ENCODE data around the gene GPR50. TPM values are rescaled to one million over a fixed set of nuclear protein-coding genes. Genes with fewer than 3 reads are reported as not detected.

The GPR50 gene
- total RNA-seq, 1 donor from 2014 or later: not detected

GRCh38 chrX:151155234-151155633 is 21.1 kb upstream of the GPR50 start:
- H3K9me3 Mint-ChIP-seq (ENCODE audit: unreplicated experiment): no peaks in the 10 kb centered on the region
- no peak for TF ChIP-seq CTCF (IDR thresholded peaks at IDR 0.05)
- no peak overlapping the region for H3K27ac Mint-ChIP-seq (ENCODE audit: unreplicated experiment)
- peaks cover 9% of the 10 kb centered on the region for H3K27me3 Mint-ChIP-seq (ENCODE audit: unreplicated experiment)
- no peaks in the 10 kb centered on the region for H3K4me1 Mint-ChIP-seq (ENCODE audit: unreplicated experiment)
- H3K4me3 Mint-ChIP-seq (ENCODE audit: unreplicated experiment): no peak overlapping the region
- H3K36me3 Mint-ChIP-seq (ENCODE audit: unreplicated experiment): no peaks in the 10 kb centered on the region
- DNase-seq (ENCODE audit: extremely low spot score, unreplicated experiment): no peak

- Mint-ChIP-seq H3K9me3 (ENCODE audit: unreplicated experiment) (peaks cover 11% of the 10 kb centered on the region), H3K4me3 (ENCODE audit: unreplicated experiment) (no peak overlapping the region), H3K4me1 (ENCODE audit: unreplicated experiment) (no peaks in the 10 kb centered on the region), H3K27ac (ENCODE audit: unreplicated experiment) (no peak overlapping the region), H3K36me3 (ENCODE audit: unreplicated experiment) (no peaks in the 10 kb centered on the region), H3K27me3 (ENCODE audit: unreplicated experiment) (no peaks in the 10 kb centered on the region)
- DNase-seq (ENCODE audit: extremely low spot score, unreplicated experiment): no peak
- TF ChIP-seq CTCF (IDR thresholded peaks at IDR 0.05): no peak
Measured at GRCh38 chrX:151161690-151162089, 14.7 kb upstream of the GPR50 start.

GRCh38 chrX:151167791-151168345 is 8.5 kb upstream of the GPR50 start:
- TF ChIP-seq CTCF (IDR thresholded peaks at IDR 0.05): no peak
- Mint-ChIP-seq H3K27ac (ENCODE audit: unreplicated experiment) (no peak overlapping the region), H3K27me3 (ENCODE audit: unreplicated experiment) (peaks cover 6% of the 10 kb centered on the region), H3K4me1 (ENCODE audit: unreplicated experiment) (no peaks in the 10 kb centered on the region), H3K36me3 (ENCODE audit: unreplicated experiment) (no peaks in the 10 kb centered on the region), H3K4me3 (ENCODE audit: unreplicated experiment) (no peak overlapping the region), H3K9me3 (ENCODE audit: unreplicated experiment) (peaks cover 24% of the 10 kb centered on the region)
- no peak for DNase-seq (ENCODE audit: extremely low spot score, unreplicated experiment)

GRCh38 chrX:151169783-151170182 is 6.6 kb upstream of the GPR50 start:
- no peaks in the 10 kb centered on the region for H3K4me1 Mint-ChIP-seq (ENCODE audit: unreplicated experiment)
- no peaks in the 10 kb centered on the region for H3K36me3 Mint-ChIP-seq (ENCODE audit: unreplicated experiment)
- peaks cover 21% of the 10 kb centered on the region for H3K27me3 Mint-ChIP-seq (ENCODE audit: unreplicated experiment)
- no peak for TF ChIP-seq CTCF (IDR thresholded peaks at IDR 0.05)
- DNase-seq (ENCODE audit: extremely low spot score, unreplicated experiment): no peak
- peaks cover 17% of the 10 kb centered on the region for H3K9me3 Mint-ChIP-seq (ENCODE audit: unreplicated experiment)
- no peak overlapping the region for H3K27ac Mint-ChIP-seq (ENCODE audit: unreplicated experiment)
- H3K4me3 Mint-ChIP-seq (ENCODE audit: unreplicated experiment): no peak overlapping the region

- no peak overlapping the region for H3K4me3 Mint-ChIP-seq (ENCODE audit: unreplicated experiment)
Measured at GRCh38 chrX:151174581-151175282, 1.7 kb upstream of the GPR50 start.

More at GRCh38 chrX:151174581-151175282, 1.7 kb upstream of the GPR50 start:
- H3K36me3 Mint-ChIP-seq (ENCODE audit: unreplicated experiment): no peaks in the 10 kb centered on the region
- H3K27me3 Mint-ChIP-seq (ENCODE audit: unreplicated experiment): peaks cover 54% of the 10 kb centered on the region
- H3K4me1 Mint-ChIP-seq (ENCODE audit: unreplicated experiment): peaks cover 6% of the 10 kb centered on the region
- no peak for DNase-seq (ENCODE audit: extremely low spot score, unreplicated experiment)
- H3K27ac Mint-ChIP-seq (ENCODE audit: unreplicated experiment): no peak overlapping the region
- peaks cover 9% of the 10 kb centered on the region for H3K9me3 Mint-ChIP-seq (ENCODE audit: unreplicated experiment)
- TF ChIP-seq CTCF (IDR thresholded peaks at IDR 0.05): no peak
